GM18519 (cell line): ENCODE results near the gene PPP6R3.

Source experiments
- ATAC-seq: cut with Tn5 transposase; IDR thresholded peaks from one replicate; pipeline ENCODE4 v1.9.1; 2021; ENCODE audit warnings: mild to moderate bottlenecking, moderate library complexity; ENCODE audit not compliant: unreplicated experiment, low FRiP score

PPP6R3 gene

GRCh38 chr11:68460741-68461574 is at the start of gene PPP6R3:
TSS of gene PPP6R3 (plus strand) at chr11:68460752. CDS start at chr11:68537665, 76,913 bp downstream.
- ATAC-seq: peak; percentile 24

- ATAC-seq: no peak
These were observed 49.0 kb upstream of the PPP6R3 start for GRCh38 chr11:68411501-68411991.

GRCh38 chr11:68412593-68413475 is 47.7 kb upstream of the PPP6R3 start:
- no peak for ATAC-seq

GRCh38 chr11:68413591-68413999 is 47.0 kb upstream of the PPP6R3 start:
- no peak for ATAC-seq

GRCh38 chr11:68414496-68415221 is 45.9 kb upstream of the PPP6R3 start:
- no peak for ATAC-seq

GRCh38 chr11:68416070-68416578 is 44.4 kb upstream of the PPP6R3 start:
- no peak for ATAC-seq

GRCh38 chr11:68418648-68419047 is 41.9 kb upstream of the PPP6R3 start:
- ATAC-seq: no peak

- ATAC-seq: no peak
These were observed 40.4 kb upstream of the PPP6R3 start for GRCh38 chr11:68420171-68420570.

- ATAC-seq: no peak
These were observed 37.1 kb upstream of the PPP6R3 start for GRCh38 chr11:68423481-68423880.

GRCh38 chr11:68424101-68424632 is 36.4 kb upstream of the PPP6R3 start:
- ATAC-seq: no peak

- ATAC-seq: no peak
These were observed 35.3 kb upstream of the PPP6R3 start for GRCh38 chr11:68424981-68425865.

GRCh38 chr11:68425866-68426380 is 34.6 kb upstream of the PPP6R3 start:
- ATAC-seq: no peak

- ATAC-seq: no peak
These were observed 30.9 kb upstream of the PPP6R3 start for GRCh38 chr11:68429661-68430060.

GRCh38 chr11:68430384-68430783 is 30.2 kb upstream of the PPP6R3 start:
- ATAC-seq: no peak

GRCh38 chr11:68430801-68431200 is 29.8 kb upstream of the PPP6R3 start:
- ATAC-seq: no peak

- ATAC-seq: no peak
These were observed 28.4 kb upstream of the PPP6R3 start for GRCh38 chr11:68431984-68432645.

GRCh38 chr11:68432874-68433273 is 27.7 kb upstream of the PPP6R3 start:
- ATAC-seq: no peak

GRCh38 chr11:68433541-68433940 is 27.0 kb upstream of the PPP6R3 start:
- no peak for ATAC-seq
